Panc1 (cell line): ENCODE data around the gene VASH2. TPM values are rescaled to one million over a fixed set of nuclear protein-coding genes. Genes with fewer than 3 reads are reported as not detected.

Source experiments
- ATAC-seq: fragments of 200-7000 bp; cut with Tn5 transposase; 2 replicates; pipeline ENCODE4 v1.9.1; 2020; ENCODE audit warnings: mild to moderate bottlenecking, moderate library complexity
- BruUV-seq: library from RNA; stranded (reverse); fragments of 400-500 nt; replicated peaks from 2 replicates; lab custom pipeline; 2021; lab: Mats Ljungman, UMichigan
- CTCF ChIA-PET: fragments of 300-600 bp; sonication (Branson Sonifier 250); formaldehyde crosslinking; loops from one replicate; lab custom pipeline; 2022; ENCODE audit warnings: antibody characterized with exemption; lab: Charles Lee
- POLR2A ChIA-PET: fragments of 300-600 bp; sonication (Branson Sonifier 250); formaldehyde crosslinking; loops from one replicate; lab custom pipeline; 2022; ENCODE audit warnings: antibody characterized with exemption; lab: Charles Lee
- DNase-seq: peaks from one replicate; pipeline ENCODE4 v3.0.0-alpha.2; 2010; ENCODE audit warnings: low read depth, low spot score
- H3K27ac ChIP-seq: 2 replicates; pipeline ENCODE4 v1.5.1; 2011; ENCODE audit warnings: mild to moderate bottlenecking, low read length, inconsistent platforms
- H3K27me3 ChIP-seq: fragments of 200-500 bp; sonication (Bioruptor generic); 2 replicates; pipeline ENCODE4 v1.6.0; 2014; ENCODE audit warnings: low read length, inconsistent platforms; ENCODE audit not compliant: control insufficient read depth, insufficient read depth
- H3K36me3 ChIP-seq: fragments of 200-500 bp; sonication (Bioruptor generic); 2 replicates; pipeline ENCODE4 v1.5.1; 2014; ENCODE audit warnings: inconsistent platforms, mild to moderate bottlenecking, low read length, moderate library complexity; ENCODE audit not compliant: control insufficient read depth, insufficient read depth
- H3K4me1 ChIP-seq: 2 replicates; pipeline ENCODE4 v1.5.1; 2011; ENCODE audit warnings: inconsistent platforms, mild to moderate bottlenecking, low read length, moderate library complexity; ENCODE audit not compliant: control insufficient read depth, insufficient read depth
- H3K4me3 ChIP-seq, 2 experiments: 2 replicates each; pipeline ENCODE4 v1.5.1; 2011 to 2012; ENCODE audit warnings: low read depth in 2 of 2, low read length in 2 of 2, mild to moderate bottlenecking in 2 of 2, inconsistent platforms in 1 of 2, moderate library complexity in 1 of 2
- H3K9me3 ChIP-seq: fragments of 200-500 bp; sonication (Bioruptor generic); 2 replicates; pipeline ENCODE4 v1.5.1; 2014; ENCODE audit warnings: low read depth, mild to moderate bottlenecking, inconsistent platforms, low read length, moderate library complexity; ENCODE audit not compliant: control insufficient read depth, insufficient read depth
- POLR2AphosphoS5 ChIP-seq: IDR thresholded peaks from 2 replicates; pipeline ENCODE4 v1.6.1; 2012; ENCODE audit warnings: mild to moderate bottlenecking, low read depth, low read length, moderate library complexity
- SIN3A ChIP-seq: IDR thresholded peaks from 2 replicates; pipeline ENCODE4 v1.6.1; 2012; ENCODE audit warnings: low read depth, mild to moderate bottlenecking, low read length, moderate library complexity, borderline replicate concordance; ENCODE audit not compliant: insufficient read depth
- TCF7L2 ChIP-seq: IDR thresholded peaks from 2 replicates; pipeline ENCODE4 v1.6.1; 2011; ENCODE audit warnings: mild to moderate bottlenecking, low read depth, low read length, inconsistent platforms
- in situ Hi-C: cut with HindIII; loops from 2 replicates; pipeline ENCODE4 v1.10.0; 2016; ENCODE audit warnings: low sequenced_read_pairs, low pct_unique_long_range_greater_than_20kb
- intact Hi-C: fragments of 100-400 bp; cut with micrococcal nuclease; formaldehyde crosslinking; loops from one replicate; pipeline ENCODE4 v1.10.0; 2022; ENCODE audit not compliant: unreplicated experiment
- total RNA-seq: library from RNA; stranded (reverse); gene quantifications from one replicate; pipeline ENCODE4 v1.2.1, GENCODE V29; 2021; ENCODE audit not compliant: unreplicated experiment
- TF ChIP-seq, protein P1 (sequence below), 2 experiments: IDR thresholded peaks; 2 replicates each; pipeline ENCODE4 v1.6.1; 2011 to 2012; ENCODE audit warnings: low read depth in 2 of 2, control low read depth in 1 of 2, low read length in 1 of 2, mild to moderate bottlenecking in 1 of 2, moderate library complexity in 1 of 2; ENCODE audit not compliant: insufficient read depth in 1 of 2
- TF ChIP-seq, protein P2 (sequence below): fragments of 450-650 bp; IDR thresholded peaks from 2 replicates; pipeline ENCODE4 v1.5.1; 2017; ENCODE audit warnings: mild to moderate bottlenecking

Gene VASH2
- total RNA-seq, 1 experiment from 2014 or later = 1.7 TPM

DNA sequence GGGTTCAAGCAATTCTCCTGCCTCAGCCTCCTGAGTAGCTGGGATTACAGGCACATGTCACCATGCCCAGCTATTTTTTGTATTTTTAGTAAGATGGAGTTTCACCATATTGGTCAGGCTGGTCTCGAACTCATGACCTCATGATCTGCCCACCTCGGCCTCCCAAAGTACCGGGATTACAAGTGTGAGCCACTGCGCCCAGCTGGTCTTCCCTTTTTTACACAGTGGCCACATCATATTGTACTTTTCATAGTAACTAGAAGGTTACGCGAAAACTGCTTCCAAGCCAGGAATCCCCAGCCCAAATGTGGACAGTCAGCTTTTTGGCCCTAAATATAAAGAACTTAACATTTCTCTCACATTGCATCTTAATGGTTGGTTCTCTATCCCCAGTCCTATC is 4.2 kb downstream of the VASH2 start:
- H3K27ac ChIP-seq = no peak overlapping the region
- no peak overlapping the region for H3K4me3 ChIP-seq
- ATAC-seq (no peak), DNase-seq (no peak)
- no peaks in the 10 kb centered on the region for H3K36me3 ChIP-seq
- H3K4me1 ChIP-seq = no peaks in the 10 kb centered on the region
- ChIA-PET POLR2A (no interaction called here), CTCF (no interaction called here)
- no peaks in the 10 kb centered on the region for H3K9me3 ChIP-seq
- peaks cover 5% of the 10 kb centered on the region; the same call in 1 of the 2 replicates for H3K27me3 ChIP-seq
- TF ChIP-seq, protein P1, sequence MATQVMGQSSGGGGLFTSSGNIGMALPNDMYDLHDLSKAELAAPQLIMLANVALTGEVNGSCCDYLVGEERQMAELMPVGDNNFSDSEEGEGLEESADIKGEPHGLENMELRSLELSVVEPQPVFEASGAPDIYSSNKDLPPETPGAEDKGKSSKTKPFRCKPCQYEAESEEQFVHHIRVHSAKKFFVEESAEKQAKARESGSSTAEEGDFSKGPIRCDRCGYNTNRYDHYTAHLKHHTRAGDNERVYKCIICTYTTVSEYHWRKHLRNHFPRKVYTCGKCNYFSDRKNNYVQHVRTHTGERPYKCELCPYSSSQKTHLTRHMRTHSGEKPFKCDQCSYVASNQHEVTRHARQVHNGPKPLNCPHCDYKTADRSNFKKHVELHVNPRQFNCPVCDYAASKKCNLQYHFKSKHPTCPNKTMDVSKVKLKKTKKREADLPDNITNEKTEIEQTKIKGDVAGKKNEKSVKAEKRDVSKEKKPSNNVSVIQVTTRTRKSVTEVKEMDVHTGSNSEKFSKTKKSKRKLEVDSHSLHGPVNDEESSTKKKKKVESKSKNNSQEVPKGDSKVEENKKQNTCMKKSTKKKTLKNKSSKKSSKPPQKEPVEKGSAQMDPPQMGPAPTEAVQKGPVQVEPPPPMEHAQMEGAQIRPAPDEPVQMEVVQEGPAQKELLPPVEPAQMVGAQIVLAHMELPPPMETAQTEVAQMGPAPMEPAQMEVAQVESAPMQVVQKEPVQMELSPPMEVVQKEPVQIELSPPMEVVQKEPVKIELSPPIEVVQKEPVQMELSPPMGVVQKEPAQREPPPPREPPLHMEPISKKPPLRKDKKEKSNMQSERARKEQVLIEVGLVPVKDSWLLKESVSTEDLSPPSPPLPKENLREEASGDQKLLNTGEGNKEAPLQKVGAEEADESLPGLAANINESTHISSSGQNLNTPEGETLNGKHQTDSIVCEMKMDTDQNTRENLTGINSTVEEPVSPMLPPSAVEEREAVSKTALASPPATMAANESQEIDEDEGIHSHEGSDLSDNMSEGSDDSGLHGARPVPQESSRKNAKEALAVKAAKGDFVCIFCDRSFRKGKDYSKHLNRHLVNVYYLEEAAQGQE (IDR thresholded peaks at IDR 0.05; ENCODE audit: insufficient read depth in 1 of 2, low read depth in 2 of 2, low read length in 1 of 2) = no peak
- no peak for TF ChIP-seq POLR2AphosphoS5
- no peak for TF ChIP-seq TCF7L2
- in situ Hi-C loops = no loop called here
- BruUV-seq = no TSS peak
- intact Hi-C loops = no loop called here

DNA sequence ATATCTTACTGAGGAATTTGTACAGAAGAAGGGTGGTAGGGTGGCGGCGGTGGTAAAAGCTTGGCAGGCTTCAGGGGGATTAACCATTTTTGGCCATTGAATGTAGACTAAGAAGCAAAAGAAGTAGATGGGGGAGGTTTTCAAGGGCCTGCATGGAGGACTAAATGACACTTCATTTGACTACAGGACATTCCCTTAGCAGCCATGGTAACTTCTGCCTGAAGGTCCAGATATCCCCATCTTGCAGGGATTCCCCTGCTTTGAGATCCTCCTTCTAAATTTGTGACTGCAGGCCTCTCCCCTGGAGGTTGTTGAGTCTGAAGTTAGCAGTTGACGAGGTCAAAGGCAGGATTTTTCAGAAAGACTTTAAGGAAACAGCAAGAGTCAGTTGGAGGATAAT is 4.8 kb downstream of the VASH2 start:
- Histone ChIP-seq H3K27ac (no peak overlapping the region), H3K4me1 (no peaks in the 10 kb centered on the region), H3K4me3 (no peak overlapping the region), H3K9me3 (no peaks in the 10 kb centered on the region), H3K27me3 (peaks cover 3% of the 10 kb centered on the region; the same call in 1 of the 2 replicates), H3K36me3 (no peaks in the 10 kb centered on the region)
- no TSS peak for BruUV-seq
- no peak for ATAC-seq
- in situ Hi-C loops = no loop called here
- ChIA-PET POLR2A (no interaction called here), CTCF (no interaction called here)
- TF ChIP-seq, protein P2, sequence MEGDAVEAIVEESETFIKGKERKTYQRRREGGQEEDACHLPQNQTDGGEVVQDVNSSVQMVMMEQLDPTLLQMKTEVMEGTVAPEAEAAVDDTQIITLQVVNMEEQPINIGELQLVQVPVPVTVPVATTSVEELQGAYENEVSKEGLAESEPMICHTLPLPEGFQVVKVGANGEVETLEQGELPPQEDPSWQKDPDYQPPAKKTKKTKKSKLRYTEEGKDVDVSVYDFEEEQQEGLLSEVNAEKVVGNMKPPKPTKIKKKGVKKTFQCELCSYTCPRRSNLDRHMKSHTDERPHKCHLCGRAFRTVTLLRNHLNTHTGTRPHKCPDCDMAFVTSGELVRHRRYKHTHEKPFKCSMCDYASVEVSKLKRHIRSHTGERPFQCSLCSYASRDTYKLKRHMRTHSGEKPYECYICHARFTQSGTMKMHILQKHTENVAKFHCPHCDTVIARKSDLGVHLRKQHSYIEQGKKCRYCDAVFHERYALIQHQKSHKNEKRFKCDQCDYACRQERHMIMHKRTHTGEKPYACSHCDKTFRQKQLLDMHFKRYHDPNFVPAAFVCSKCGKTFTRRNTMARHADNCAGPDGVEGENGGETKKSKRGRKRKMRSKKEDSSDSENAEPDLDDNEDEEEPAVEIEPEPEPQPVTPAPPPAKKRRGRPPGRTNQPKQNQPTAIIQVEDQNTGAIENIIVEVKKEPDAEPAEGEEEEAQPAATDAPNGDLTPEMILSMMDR = no peak
- TF ChIP-seq TCF7L2 (no peak), SIN3A (no peak), POLR2AphosphoS5 (no peak)
- TF ChIP-seq, protein P1 (IDR thresholded peaks at IDR 0.05; ENCODE audit: insufficient read depth in 1 of 2, low read depth in 2 of 2, low read length in 1 of 2) = no peak
- intact Hi-C loops = no loop called here
- DNase-seq = no peak
